ENCODE results near the gene UQCRQ. TPM values are rescaled to one million over a fixed set of nuclear protein-coding genes. Genes with fewer than 3 reads are reported as not detected.

The UQCRQ gene
- total and polyA plus RNA-seq, 2 donors (not counting 1 experiment from before 2014, with no cell fraction given): 71.1 to 90.0 TPM

- intact Hi-C loops (cut with micrococcal nuclease): no loop called here
- Mint-ChIP-seq H3K4me1 (peaks cover 18% of the 10 kb centered on the region), H3K9me3 (ENCODE audit: insufficient read depth) (no peaks in the 10 kb centered on the region), H3K4me3 (peak overlapping the region; percentile 93), H3K27ac (no peak overlapping the region), H3K27me3 (peaks cover 30% of the 10 kb centered on the region)
- peak; percentile 14 for DNase-seq
- Histone ChIP-seq H3K36me3 (replicated peaks in 1 of 2; ENCODE audit: control extremely low read depth in 1 of 2, control insufficient read depth in 1 of 2, extremely low read depth in 1 of 2, insufficient read depth in 2 of 2, low read length in 1 of 2) (no peaks in the 10 kb centered on the region), H2AFZ (ENCODE audit: insufficient read depth, low read depth, low read length, poor library complexity, severe bottlenecking) (no peak overlapping the region), H3K27me3 (replicated peaks in 1 of 4; ENCODE audit: control extremely low read depth in 1 of 4, control insufficient read depth in 3 of 4, insufficient read depth in 4 of 4, low read length in 3 of 4) (peaks cover 0 to 63% (median 40%) of the 10 kb centered on the region in 4 experiments), H3K4me3 (ENCODE audit: control extremely low read depth in 1 of 5, extremely low read depth in 1 of 5, insufficient read depth in 1 of 5, low read depth in 2 of 5, low read length in 4 of 5) (no peak overlapping the region), H3K9me3 (ENCODE audit: control extremely low read depth in 1 of 3, control insufficient read depth in 2 of 3, insufficient read depth in 1 of 3, low read length in 2 of 3) (peaks cover 0 to 7% (median 0%) of the 10 kb centered on the region in 3 donors), H4K20me1 (ENCODE audit: control insufficient read depth, insufficient read depth, low read length, poor library complexity, severe bottlenecking) (no peaks in the 10 kb centered on the region), H3K79me2 (ENCODE audit: control insufficient read depth, insufficient read depth, low read length) (no peaks in the 10 kb centered on the region), H3K4me2 (replicated peaks; ENCODE audit: low read depth, low read length, poor library complexity, severe bottlenecking) (peak overlapping the region; percentile 88), H3K4me1 (ENCODE audit: control insufficient read depth in 2 of 2, insufficient read depth in 2 of 2, low read length in 2 of 2) (peaks cover 21 to 32% of the 10 kb centered on the region in 2 donors), H3K9ac (ENCODE audit: low read length) (no peak overlapping the region), H3K27ac (ENCODE audit: low read length in 2 of 2) (no peak overlapping the region)
- no peak for ATAC-seq (ENCODE audit: low read depth)
- 91% methylated on average over 4 of the region's 4 CpGs for WGBS (ENCODE audit: insufficient coverage)
- TF ChIP-seq EZH2 (IDR thresholded peaks at IDR 0.05; ENCODE audit: borderline replicate concordance, insufficient read depth, low read depth, low read length, poor library complexity, severe bottlenecking) (no peak), CTCF (IDR thresholded peaks at IDR 0.05) (no peak)
- ChIA-PET POLR2A (interaction anchor here (0.7 kb wide), 1 partner anchor 37 kb away, joined by 3 read pairs; the partner anchor contains the start of genes GDF9 and UQCRQ), CTCF (interaction anchor here (0.5 to 7.4 kb wide), 17 partner anchors 8 to 457 kb away, joined by 3 to 75 read pairs (median 5); partner anchors contain the start of genes CCNI2 and SOWAHA)
These were observed 37.5 kb upstream of the UQCRQ start for GRCh38 chr5:132828846-132829494.
